H9 (cell line): ENCODE data around the gene IFT57. TPM values are rescaled to one million over a fixed set of nuclear protein-coding genes. Genes with fewer than 3 reads are reported as not detected.

Source experiments
- DNase-seq: peaks from one replicate; pipeline ENCODE4 v3.0.0-alpha.2; 2017
- H2AFZ ChIP-seq: one replicate; pipeline ENCODE4 v1.6.1; 2013; ENCODE audit warnings: mild to moderate bottlenecking, low read length, control low read depth, moderate library complexity
- H2AK5ac ChIP-seq: 2 replicates; pipeline ENCODE4 v1.6.1; 2013; ENCODE audit warnings: low read length, control low read depth, mixed read lengths; ENCODE audit not compliant: insufficient read length
- H2BK120ac ChIP-seq: one replicate; pipeline ENCODE4 v1.6.1; 2013; ENCODE audit warnings: low read depth, mild to moderate bottlenecking, low read length, control low read depth, inconsistent platforms; ENCODE audit not compliant: poor library complexity, severe bottlenecking
- H2BK12ac ChIP-seq: 2 replicates; pipeline ENCODE4 v1.6.1; 2013; ENCODE audit warnings: low read length, control low read depth, mixed read lengths, low read depth; ENCODE audit not compliant: insufficient read length
- H2BK15ac ChIP-seq: 2 replicates; pipeline ENCODE4 v1.6.1; 2013; ENCODE audit warnings: low read depth, low read length, control low read depth
- H2BK20ac ChIP-seq: one replicate; pipeline ENCODE4 v1.6.1; 2013; ENCODE audit warnings: low read depth, mild to moderate bottlenecking, low read length, control low read depth, inconsistent platforms; ENCODE audit not compliant: poor library complexity, severe bottlenecking
- H2BK5ac ChIP-seq: 2 replicates; pipeline ENCODE4 v1.6.1; 2013; ENCODE audit warnings: low read length, control low read depth, mixed read lengths; ENCODE audit not compliant: insufficient read length
- H3K14ac ChIP-seq: 2 replicates; pipeline ENCODE4 v1.6.1; 2013; ENCODE audit warnings: low read length, control low read depth; ENCODE audit not compliant: insufficient read depth
- H3K18ac ChIP-seq: 2 replicates; pipeline ENCODE4 v1.6.1; 2013; ENCODE audit warnings: low read depth, mild to moderate bottlenecking, mixed read lengths, low read length, control low read depth; ENCODE audit not compliant: insufficient read length
- H3K23ac ChIP-seq: 2 replicates; pipeline ENCODE4 v1.6.1; 2013; ENCODE audit warnings: low read length, control low read depth, mixed read lengths, low read depth; ENCODE audit not compliant: insufficient read length
- H3K23me2 ChIP-seq: 2 replicates; pipeline ENCODE4 v1.6.1; 2013; ENCODE audit warnings: low read depth, mild to moderate bottlenecking, mixed read lengths, low read length, control low read depth; ENCODE audit not compliant: insufficient read length, poor library complexity, severe bottlenecking
- H3K27ac ChIP-seq: 2 replicates; pipeline ENCODE4 v1.5.1; 2013; ENCODE audit warnings: low read length, control low read depth, mixed read lengths, low read depth; ENCODE audit not compliant: insufficient read length
- H3K27me3 ChIP-seq: 2 replicates; pipeline ENCODE4 v1.6.1; 2013; ENCODE audit warnings: low read length, control low read depth, inconsistent platforms; ENCODE audit not compliant: insufficient read depth
- H3K4ac ChIP-seq: 2 replicates; pipeline ENCODE4 v1.6.1; 2013; ENCODE audit warnings: low read depth, mild to moderate bottlenecking, control low read depth, inconsistent platforms, low read length, moderate library complexity
- H3K4me1 ChIP-seq: 2 replicates; pipeline ENCODE4 v1.6.1; 2013; ENCODE audit warnings: low read length, control low read depth, inconsistent platforms; ENCODE audit not compliant: insufficient read depth
- H3K4me2 ChIP-seq: 2 replicates; pipeline ENCODE4 v1.6.1; 2013; ENCODE audit warnings: low read length, control low read depth, mixed read lengths; ENCODE audit not compliant: insufficient read length, insufficient read depth
- H3K56ac ChIP-seq: 2 replicates; pipeline ENCODE4 v1.6.1; 2013; ENCODE audit warnings: low read depth, mild to moderate bottlenecking, mixed read lengths, low read length, control low read depth; ENCODE audit not compliant: insufficient read length
- H3K79me1 ChIP-seq: 2 replicates; pipeline ENCODE4 v1.6.1; 2013; ENCODE audit warnings: low read depth, mild to moderate bottlenecking, moderate library complexity, low read length, control low read depth, inconsistent platforms; ENCODE audit not compliant: insufficient read depth, poor library complexity, severe bottlenecking
- H3K79me2 ChIP-seq: 2 replicates; pipeline ENCODE4 v1.6.1; 2013; ENCODE audit warnings: low read length, control low read depth, inconsistent platforms; ENCODE audit not compliant: insufficient read depth
- H3K9ac ChIP-seq: 2 replicates; pipeline ENCODE4 v1.6.1; 2013; ENCODE audit warnings: low read length, control low read depth, mixed read lengths; ENCODE audit not compliant: insufficient read length; ENCODE audit errors: extremely low read depth
- H3K9me3 ChIP-seq: one replicate; pipeline ENCODE4 v1.6.1; 2013; ENCODE audit warnings: low read depth, low read length, inconsistent platforms; ENCODE audit not compliant: control insufficient read depth
- H3T11ph ChIP-seq: one replicate; pipeline ENCODE4 v1.6.1; 2013; ENCODE audit warnings: mild to moderate bottlenecking, low read length, control low read depth, inconsistent platforms
- H4K20me1 ChIP-seq: one replicate; pipeline ENCODE4 v1.6.1; 2013; ENCODE audit not compliant: control insufficient read depth, insufficient read length, insufficient read depth
- H4K5ac ChIP-seq: 2 replicates; pipeline ENCODE4 v1.6.1; 2013; ENCODE audit warnings: low read depth, mild to moderate bottlenecking, mixed read lengths, low read length, control low read depth; ENCODE audit not compliant: insufficient read length
- H4K8ac ChIP-seq: replicated peaks from 2 replicates; pipeline ENCODE4 v1.6.1; 2013; ENCODE audit warnings: low read length, control low read depth, mixed read lengths, low read depth; ENCODE audit not compliant: insufficient read length
- H4K91ac ChIP-seq: 2 replicates; pipeline ENCODE4 v1.6.1; 2013; ENCODE audit warnings: low read depth, mild to moderate bottlenecking, moderate library complexity, mixed read lengths, low read length, control low read depth; ENCODE audit not compliant: insufficient read length
- H3K27ac Mint-ChIP-seq, 3 experiments: 2 replicates in 2 of 3; 3 replicates in 1 of 3; pipeline ENCODE4 v1.8.0; 2020 to 2021; ENCODE audit warnings: mixed read lengths in 3 of 3, mild to moderate bottlenecking in 1 of 3, moderate library complexity in 1 of 3
- H3K27me3 Mint-ChIP-seq: 2 replicates; pipeline ENCODE4 v1.8.0; 2021; ENCODE audit warnings: low read depth, mild to moderate bottlenecking, moderate library complexity, mixed read lengths
- H3K36me3 Mint-ChIP-seq, 3 experiments: 2 replicates in 2 of 3; 3 replicates in 1 of 3; pipeline ENCODE4 v1.8.0; 2020 to 2021; ENCODE audit warnings: low read depth in 3 of 3, mixed read lengths in 3 of 3; ENCODE audit not compliant: insufficient read depth in 1 of 3
- H3K4me1 Mint-ChIP-seq, 2 experiments: 2 replicates each; pipeline ENCODE4 v1.8.0; 2020; ENCODE audit warnings: mixed read lengths in 2 of 2
- H3K4me3 Mint-ChIP-seq, 2 experiments: 2 replicates in 1 of 2; 3 replicates in 1 of 2; pipeline ENCODE4 v1.8.0; 2020 to 2021; ENCODE audit warnings: mild to moderate bottlenecking in 2 of 2, mixed read lengths in 2 of 2, moderate library complexity in 1 of 2
- H3K9me3 Mint-ChIP-seq, 2 experiments: 2 replicates in 1 of 2; 3 replicates in 1 of 2; pipeline ENCODE4 v1.8.0; 2020; ENCODE audit warnings: mild to moderate bottlenecking in 2 of 2, mixed read lengths in 2 of 2, moderate library complexity in 1 of 2
- total RNA-seq: library from RNA; stranded (reverse); gene quantifications from 2 replicates; pipeline ENCODE4 v1.2.1, GENCODE V29; 2021
- TF ChIP-seq, protein P1 (sequence below): fragments of 200-600 bp; sonication (generic); conservative IDR thresholded peaks from 3 replicates; pipeline ENCODE4 v1.8.0; 2021; ENCODE audit warnings: antibody characterized with exemption, mild to moderate bottlenecking

The IFT57 gene
- total RNA-seq, 1 experiment from 2014 or later = 21.4 TPM

- no peak overlapping the region for H3K14ac ChIP-seq
- no peak overlapping the region for H2BK15ac ChIP-seq
- no peak overlapping the region for H3K56ac ChIP-seq
- no peak overlapping the region for H3K4ac ChIP-seq
- Mint-ChIP-seq H3K27ac (no peak overlapping the region), H3K36me3 (peaks cover 0 to 10% (median 6%) of the 10 kb centered on the region in 3 experiments; a peak in 3 of 7 replicates), H3K9me3 (peaks cover 3 to 6% of the 10 kb centered on the region in 2 experiments; a peak in 3 of 5 replicates), H3K4me1 (peaks cover 3% of the 10 kb centered on the region in 2 experiments; a peak in 2 of 4 replicates), H3K27me3 (no peaks in the 10 kb centered on the region; the same call in 1 of the 2 replicates), H3K4me3 (no peak overlapping the region)
- H4K5ac ChIP-seq = no peak overlapping the region
- no peak overlapping the region for H3T11ph ChIP-seq
- H3K79me2 ChIP-seq = no peaks in the 10 kb centered on the region
- no peak overlapping the region for H2BK5ac ChIP-seq
- H4K20me1 ChIP-seq = no peaks in the 10 kb centered on the region
- no peak overlapping the region for H3K4me2 ChIP-seq
- H3K79me1 ChIP-seq = no peaks in the 10 kb centered on the region
- no peak overlapping the region for H2AFZ ChIP-seq
- H2BK20ac ChIP-seq = no peak overlapping the region
- no peak for DNase-seq
- no peaks in the 10 kb centered on the region for H3K4me1 ChIP-seq
- no peak overlapping the region for H2AK5ac ChIP-seq
- H4K91ac ChIP-seq = no peak overlapping the region
- no peak overlapping the region for H3K27ac ChIP-seq
- no peak overlapping the region for H2BK120ac ChIP-seq
- no peak overlapping the region for H3K9ac ChIP-seq
- TF ChIP-seq, protein P1, sequence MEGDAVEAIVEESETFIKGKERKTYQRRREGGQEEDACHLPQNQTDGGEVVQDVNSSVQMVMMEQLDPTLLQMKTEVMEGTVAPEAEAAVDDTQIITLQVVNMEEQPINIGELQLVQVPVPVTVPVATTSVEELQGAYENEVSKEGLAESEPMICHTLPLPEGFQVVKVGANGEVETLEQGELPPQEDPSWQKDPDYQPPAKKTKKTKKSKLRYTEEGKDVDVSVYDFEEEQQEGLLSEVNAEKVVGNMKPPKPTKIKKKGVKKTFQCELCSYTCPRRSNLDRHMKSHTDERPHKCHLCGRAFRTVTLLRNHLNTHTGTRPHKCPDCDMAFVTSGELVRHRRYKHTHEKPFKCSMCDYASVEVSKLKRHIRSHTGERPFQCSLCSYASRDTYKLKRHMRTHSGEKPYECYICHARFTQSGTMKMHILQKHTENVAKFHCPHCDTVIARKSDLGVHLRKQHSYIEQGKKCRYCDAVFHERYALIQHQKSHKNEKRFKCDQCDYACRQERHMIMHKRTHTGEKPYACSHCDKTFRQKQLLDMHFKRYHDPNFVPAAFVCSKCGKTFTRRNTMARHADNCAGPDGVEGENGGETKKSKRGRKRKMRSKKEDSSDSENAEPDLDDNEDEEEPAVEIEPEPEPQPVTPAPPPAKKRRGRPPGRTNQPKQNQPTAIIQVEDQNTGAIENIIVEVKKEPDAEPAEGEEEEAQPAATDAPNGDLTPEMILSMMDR = no peak
- no peaks in the 10 kb centered on the region for H3K9me3 ChIP-seq
- H3K23me2 ChIP-seq = no peaks in the 10 kb centered on the region
- no peak overlapping the region for H3K18ac ChIP-seq
- no peak overlapping the region for H2BK12ac ChIP-seq
- H3K23ac ChIP-seq = no peak overlapping the region
- no peak overlapping the region for H4K8ac ChIP-seq
- no peaks in the 10 kb centered on the region for H3K27me3 ChIP-seq
Observed at GRCh38 chr3:108255131-108255530, 32.9 kb upstream of the IFT57 start.
